ENCODE data around the gene UBA1. TPM values are rescaled to one million over a fixed set of nuclear protein-coding genes. Genes with fewer than 3 reads are reported as not detected.

The UBA1 gene
- total and polyA plus RNA-seq, 2 of the 13 experiments (the other 11 are each of a cell fraction or from before 2014, with no cell fraction given): 93.3 to 129 TPM

DNA sequence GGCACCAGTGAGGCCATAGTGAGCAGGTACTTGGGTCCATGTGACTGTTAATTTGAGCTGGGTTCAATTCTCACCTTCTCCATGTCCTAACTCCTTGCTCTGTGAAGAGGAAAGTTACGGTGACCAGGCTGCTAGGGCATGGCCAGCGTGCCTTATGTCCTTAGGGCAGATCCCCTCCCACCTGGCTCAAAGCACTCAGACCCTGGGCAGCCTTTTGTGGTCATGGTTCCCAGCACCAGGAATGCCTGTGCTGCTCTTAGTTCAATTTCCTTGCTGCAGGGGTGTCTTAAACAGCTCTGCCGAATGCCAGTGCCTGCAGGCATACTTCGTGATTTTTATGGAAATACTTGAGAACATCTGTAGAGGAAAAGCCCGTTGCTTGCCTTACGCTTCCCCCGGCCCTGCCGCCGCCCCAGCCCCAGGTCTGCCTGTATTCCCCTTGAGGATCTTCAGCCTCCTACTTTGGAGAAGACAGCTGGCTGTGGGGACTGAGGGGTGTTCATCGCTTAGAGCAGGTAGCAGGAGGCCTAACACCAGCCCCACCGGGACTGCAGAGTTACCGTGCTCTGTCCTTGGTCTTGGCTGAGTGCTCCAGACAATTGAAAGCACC lies 21.8 kb downstream of the UBA1 start:
- ChIA-PET CTCF (ENCODE audit: low intra/inter-chr PET ratio, low total read pairs) (no interaction called here), POLR2A (interaction anchor here (2.0 kb wide), 1 partner anchor 17 kb away, joined by 4 read pairs; the partner anchor contains the start of gene USP11)
- BruUV-seq (replicated peaks): no TSS peak
- intact Hi-C loops (cut with micrococcal nuclease; ENCODE audit: unreplicated experiment) (no loop called here), in situ Hi-C loops (cut with HindIII; ENCODE audit: extremely low pct_ligation_motif_present, low pct_unique_long_range_greater_than_20kb) (no loop called here)
- H3K27ac ChIP-seq (ENCODE audit: extremely low read length, insufficient read depth, low read length): no peak overlapping the region
- H3K4me1 ChIP-seq (ENCODE audit: insufficient read depth, low read length): peaks cover 24% of the 10 kb centered on the region
- no peak overlapping the region for H2AFZ ChIP-seq (ENCODE audit: low read length)
- H3K27me3 ChIP-seq (ENCODE audit: control insufficient read depth in 1 of 2, insufficient read depth in 2 of 2, low read length in 2 of 2): no peaks in the 10 kb centered on the region
- no peak overlapping the region for H3K9ac ChIP-seq (ENCODE audit: insufficient read depth, low read depth, low read length)
- WGBS (ENCODE audit: low lambda C conversion rate): 80% methylated on average over 1 of the region's 12 CpGs
- no peaks in the 10 kb centered on the region for H3K9me3 ChIP-seq (ENCODE audit: low read length)
- TF ChIP-seq ZNF777 (CRISPR knock-in tag; IDR thresholded peaks at IDR 0.05): no peak
- TF ChIP-seq, protein P1, sequence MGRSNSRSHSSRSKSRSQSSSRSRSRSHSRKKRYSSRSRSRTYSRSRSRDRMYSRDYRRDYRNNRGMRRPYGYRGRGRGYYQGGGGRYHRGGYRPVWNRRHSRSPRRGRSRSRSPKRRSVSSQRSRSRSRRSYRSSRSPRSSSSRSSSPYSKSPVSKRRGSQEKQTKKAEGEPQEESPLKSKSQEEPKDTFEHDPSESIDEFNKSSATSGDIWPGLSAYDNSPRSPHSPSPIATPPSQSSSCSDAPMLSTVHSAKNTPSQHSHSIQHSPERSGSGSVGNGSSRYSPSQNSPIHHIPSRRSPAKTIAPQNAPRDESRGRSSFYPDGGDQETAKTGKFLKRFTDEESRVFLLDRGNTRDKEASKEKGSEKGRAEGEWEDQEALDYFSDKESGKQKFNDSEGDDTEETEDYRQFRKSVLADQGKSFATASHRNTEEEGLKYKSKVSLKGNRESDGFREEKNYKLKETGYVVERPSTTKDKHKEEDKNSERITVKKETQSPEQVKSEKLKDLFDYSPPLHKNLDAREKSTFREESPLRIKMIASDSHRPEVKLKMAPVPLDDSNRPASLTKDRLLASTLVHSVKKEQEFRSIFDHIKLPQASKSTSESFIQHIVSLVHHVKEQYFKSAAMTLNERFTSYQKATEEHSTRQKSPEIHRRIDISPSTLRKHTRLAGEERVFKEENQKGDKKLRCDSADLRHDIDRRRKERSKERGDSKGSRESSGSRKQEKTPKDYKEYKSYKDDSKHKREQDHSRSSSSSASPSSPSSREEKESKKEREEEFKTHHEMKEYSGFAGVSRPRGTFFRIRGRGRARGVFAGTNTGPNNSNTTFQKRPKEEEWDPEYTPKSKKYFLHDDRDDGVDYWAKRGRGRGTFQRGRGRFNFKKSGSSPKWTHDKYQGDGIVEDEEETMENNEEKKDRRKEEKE (IDR thresholded peaks at IDR 0.05): no peak
- no peak for TF ChIP-seq CHCHD3 (CRISPR knock-in tag; IDR thresholded peaks at IDR 0.05)
- TF ChIP-seq NFATC3 (CRISPR knock-in tag; IDR thresholded peaks at IDR 0.05): no peak
- no peak for TF ChIP-seq SP140L (CRISPR knock-in tag; IDR thresholded peaks at IDR 0.05; ENCODE audit: borderline replicate concordance)
- no peak for TF ChIP-seq ARID2 (CRISPR knock-in tag; IDR thresholded peaks at IDR 0.05; ENCODE audit: borderline replicate concordance)
- no peak for TF ChIP-seq MTF1 (CRISPR knock-in tag; IDR thresholded peaks at IDR 0.05)
- TF ChIP-seq, protein P2, sequence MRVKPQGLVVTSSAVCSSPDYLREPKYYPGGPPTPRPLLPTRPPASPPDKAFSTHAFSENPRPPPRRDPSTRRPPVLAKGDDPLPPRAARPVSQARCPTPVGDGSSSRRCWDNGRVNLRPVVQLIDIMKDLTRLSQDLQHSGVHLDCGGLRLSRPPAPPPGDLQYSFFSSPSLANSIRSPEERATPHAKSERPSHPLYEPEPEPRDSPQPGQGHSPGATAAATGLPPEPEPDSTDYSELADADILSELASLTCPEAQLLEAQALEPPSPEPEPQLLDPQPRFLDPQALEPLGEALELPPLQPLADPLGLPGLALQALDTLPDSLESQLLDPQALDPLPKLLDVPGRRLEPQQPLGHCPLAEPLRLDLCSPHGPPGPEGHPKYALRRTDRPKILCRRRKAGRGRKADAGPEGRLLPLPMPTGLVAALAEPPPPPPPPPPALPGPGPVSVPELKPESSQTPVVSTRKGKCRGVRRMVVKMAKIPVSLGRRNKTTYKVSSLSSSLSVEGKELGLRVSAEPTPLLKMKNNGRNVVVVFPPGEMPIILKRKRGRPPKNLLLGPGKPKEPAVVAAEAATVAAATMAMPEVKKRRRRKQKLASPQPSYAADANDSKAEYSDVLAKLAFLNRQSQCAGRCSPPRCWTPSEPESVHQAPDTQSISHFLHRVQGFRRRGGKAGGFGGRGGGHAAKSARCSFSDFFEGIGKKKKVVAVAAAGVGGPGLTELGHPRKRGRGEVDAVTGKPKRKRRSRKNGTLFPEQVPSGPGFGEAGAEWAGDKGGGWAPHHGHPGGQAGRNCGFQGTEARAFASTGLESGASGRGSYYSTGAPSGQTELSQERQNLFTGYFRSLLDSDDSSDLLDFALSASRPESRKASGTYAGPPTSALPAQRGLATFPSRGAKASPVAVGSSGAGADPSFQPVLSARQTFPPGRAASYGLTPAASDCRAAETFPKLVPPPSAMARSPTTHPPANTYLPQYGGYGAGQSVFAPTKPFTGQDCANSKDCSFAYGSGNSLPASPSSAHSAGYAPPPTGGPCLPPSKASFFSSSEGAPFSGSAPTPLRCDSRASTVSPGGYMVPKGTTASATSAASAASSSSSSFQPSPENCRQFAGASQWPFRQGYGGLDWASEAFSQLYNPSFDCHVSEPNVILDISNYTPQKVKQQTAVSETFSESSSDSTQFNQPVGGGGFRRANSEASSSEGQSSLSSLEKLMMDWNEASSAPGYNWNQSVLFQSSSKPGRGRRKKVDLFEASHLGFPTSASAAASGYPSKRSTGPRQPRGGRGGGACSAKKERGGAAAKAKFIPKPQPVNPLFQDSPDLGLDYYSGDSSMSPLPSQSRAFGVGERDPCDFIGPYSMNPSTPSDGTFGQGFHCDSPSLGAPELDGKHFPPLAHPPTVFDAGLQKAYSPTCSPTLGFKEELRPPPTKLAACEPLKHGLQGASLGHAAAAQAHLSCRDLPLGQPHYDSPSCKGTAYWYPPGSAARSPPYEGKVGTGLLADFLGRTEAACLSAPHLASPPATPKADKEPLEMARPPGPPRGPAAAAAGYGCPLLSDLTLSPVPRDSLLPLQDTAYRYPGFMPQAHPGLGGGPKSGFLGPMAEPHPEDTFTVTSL (CRISPR knock-in tag; IDR thresholded peaks at IDR 0.05; ENCODE audit: borderline replicate concordance): no peak
- TF ChIP-seq, protein P3, sequence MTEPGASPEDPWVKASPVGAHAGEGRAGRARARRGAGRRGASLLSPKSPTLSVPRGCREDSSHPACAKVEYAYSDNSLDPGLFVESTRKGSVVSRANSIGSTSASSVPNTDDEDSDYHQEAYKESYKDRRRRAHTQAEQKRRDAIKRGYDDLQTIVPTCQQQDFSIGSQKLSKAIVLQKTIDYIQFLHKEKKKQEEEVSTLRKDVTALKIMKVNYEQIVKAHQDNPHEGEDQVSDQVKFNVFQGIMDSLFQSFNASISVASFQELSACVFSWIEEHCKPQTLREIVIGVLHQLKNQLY (CRISPR knock-in tag; IDR thresholded peaks at IDR 0.05): no peak
- TF ChIP-seq, protein P4, sequence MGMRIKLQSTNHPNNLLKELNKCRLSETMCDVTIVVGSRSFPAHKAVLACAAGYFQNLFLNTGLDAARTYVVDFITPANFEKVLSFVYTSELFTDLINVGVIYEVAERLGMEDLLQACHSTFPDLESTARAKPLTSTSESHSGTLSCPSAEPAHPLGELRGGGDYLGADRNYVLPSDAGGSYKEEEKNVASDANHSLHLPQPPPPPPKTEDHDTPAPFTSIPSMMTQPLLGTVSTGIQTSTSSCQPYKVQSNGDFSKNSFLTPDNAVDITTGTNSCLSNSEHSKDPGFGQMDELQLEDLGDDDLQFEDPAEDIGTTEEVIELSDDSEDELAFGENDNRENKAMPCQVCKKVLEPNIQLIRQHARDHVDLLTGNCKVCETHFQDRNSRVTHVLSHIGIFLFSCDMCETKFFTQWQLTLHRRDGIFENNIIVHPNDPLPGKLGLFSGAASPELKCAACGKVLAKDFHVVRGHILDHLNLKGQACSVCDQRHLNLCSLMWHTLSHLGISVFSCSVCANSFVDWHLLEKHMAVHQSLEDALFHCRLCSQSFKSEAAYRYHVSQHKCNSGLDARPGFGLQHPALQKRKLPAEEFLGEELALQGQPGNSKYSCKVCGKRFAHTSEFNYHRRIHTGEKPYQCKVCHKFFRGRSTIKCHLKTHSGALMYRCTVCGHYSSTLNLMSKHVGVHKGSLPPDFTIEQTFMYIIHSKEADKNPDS (CRISPR knock-in tag; IDR thresholded peaks at IDR 0.05): no peak
- peaks cover 15% of the 10 kb centered on the region for H3K79me2 ChIP-seq (ENCODE audit: insufficient read depth, low read length)
- FAIRE-seq: no peak
- H3K4me2 ChIP-seq (ENCODE audit: low read depth, low read length): no peak overlapping the region
- peaks cover 13% of the 10 kb centered on the region; the same call in 1 of the 2 replicates for H4K20me1 ChIP-seq (ENCODE audit: insufficient read depth, low read length)
- no peak for ATAC-seq
- H3K36me3 ChIP-seq (replicated peaks in 1 of 2; ENCODE audit: control insufficient read depth in 1 of 2, insufficient read depth in 2 of 2, low read length in 2 of 2): peaks cover 9 to 30% of the 10 kb centered on the region in 2 experiments; a peak in 3 of 5 replicates
- no peak for DNase-seq (ENCODE audit: low spot score)
- H3K4me3 ChIP-seq (replicated peaks in 1 of 3; ENCODE audit: insufficient read depth in 1 of 3, low read depth in 2 of 3, low read length in 3 of 3): no peak overlapping the region
